NCI-H345 (cell line): ENCODE data around the gene FAM24B.

ENCODE experiments used
- DNase-seq: peaks from one replicate; lab custom pipeline; 2025; lab: John Stamatoyannopoulos, UW

Gene FAM24B

DNA sequence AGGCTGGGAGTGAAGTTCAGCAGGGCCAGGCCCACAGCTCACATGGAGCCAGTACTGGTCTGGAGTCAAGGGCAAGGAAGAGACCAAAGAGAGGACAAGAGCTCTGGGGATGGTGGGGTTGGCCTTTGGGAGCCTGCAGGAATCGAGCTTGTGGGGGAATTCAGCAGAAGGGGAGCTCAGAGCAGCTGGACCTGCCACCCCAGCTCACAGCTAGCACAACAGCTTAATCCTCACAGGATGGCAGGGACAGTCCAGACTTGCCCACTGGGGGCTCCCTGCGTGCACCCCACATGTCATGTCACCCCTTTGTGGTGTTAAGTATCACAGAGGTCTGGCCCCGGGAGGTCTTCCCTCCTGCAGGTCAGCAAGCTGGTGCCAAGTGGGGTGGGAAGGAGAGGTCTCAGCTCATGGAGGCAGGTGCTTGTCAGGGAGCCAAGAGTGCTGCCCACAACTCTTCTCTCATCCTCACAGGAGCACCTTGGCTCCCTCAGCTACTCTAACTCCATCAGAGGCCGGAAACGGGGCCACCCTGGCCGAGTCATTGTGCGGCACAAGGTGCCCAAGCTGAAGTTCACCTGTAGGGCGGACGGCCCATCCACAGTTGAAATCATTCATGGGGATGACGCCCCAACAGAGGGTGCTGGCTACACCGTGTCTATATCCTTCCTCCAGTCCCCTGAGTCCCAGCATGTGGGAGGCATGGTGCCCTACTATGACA, 56.2 kb downstream of the FAM24B start:
- DNase-seq = no peak

DNA sequence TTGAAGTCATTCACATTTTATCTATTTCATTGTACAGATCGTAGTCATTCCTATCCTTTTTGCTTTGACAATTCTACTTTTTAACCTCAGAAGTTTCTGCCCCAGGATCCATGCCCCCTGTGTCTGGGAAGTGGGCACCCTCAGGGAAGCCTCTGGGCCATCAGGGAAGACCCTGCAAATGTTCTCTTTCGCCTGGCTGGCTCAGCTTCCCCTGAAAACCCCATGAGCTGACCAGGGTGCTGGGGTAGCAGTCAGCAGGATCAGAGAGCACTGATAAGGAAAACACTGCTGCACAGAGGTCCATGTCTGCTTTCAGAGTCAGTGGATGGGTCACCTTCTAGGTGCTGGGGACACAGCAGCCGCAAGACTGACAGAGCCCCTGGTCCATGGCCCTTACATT, 57.6 kb downstream of the FAM24B start:
- no peak for DNase-seq

GRCh38 chr10:122815458-122815857, 63.9 kb downstream of the FAM24B start:
- DNase-seq = no peak

- no peak for DNase-seq
Observed at GRCh38 chr10:122814493-122814892, 64.9 kb downstream of the FAM24B start.

- no peak for DNase-seq
Observed at GRCh38 chr10:122812751-122813150, 66.6 kb downstream of the FAM24B start.

DNA sequence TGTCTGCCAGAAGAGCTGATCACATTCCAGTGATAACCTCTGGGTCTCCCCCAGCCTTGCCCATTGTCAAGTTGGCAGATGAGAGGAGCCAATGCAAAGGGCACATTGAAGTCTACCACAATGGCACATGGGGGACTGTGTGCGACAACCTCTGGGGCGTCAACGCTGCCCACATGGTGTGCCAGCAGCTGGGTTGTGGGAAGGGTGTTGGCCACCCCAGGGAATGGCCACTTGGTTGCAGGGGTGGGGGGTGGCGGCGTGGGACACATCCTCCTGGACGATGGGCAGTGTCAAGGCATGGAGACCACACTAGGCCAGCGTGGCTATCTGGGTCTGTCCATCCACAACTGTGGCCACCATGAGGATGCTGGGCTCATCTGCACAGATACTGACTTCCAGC, 77.1 kb downstream of the FAM24B start:
- DNase-seq = no peak
